Liver (tissue), 9 donors: ENCODE measurements around the gene HIVEP3. TPM values are rescaled to one million over a fixed set of nuclear protein-coding genes. Genes with fewer than 3 reads are reported as not detected.

Source experiments
- DNase-seq: peaks from one replicate; pipeline ENCODE4 v3.0.0-alpha.2; 2017; ENCODE audit warnings: low spot score
- H3K27ac ChIP-seq, 2 donors: one replicate each; pipeline ENCODE4 v1.7.0; 2013; ENCODE audit warnings: inconsistent platforms in 2 of 2, low read length in 2 of 2, control low read depth in 1 of 2, low read depth in 1 of 2, mild to moderate bottlenecking in 1 of 2
- H3K27me3 ChIP-seq, 4 donors: one replicate each; pipeline versions ENCODE4 v1.6.1 to v1.7.0; 2013; ENCODE audit warnings: low read length in 3 of 4, inconsistent platforms in 1 of 4, mild to moderate bottlenecking in 1 of 4, moderate library complexity in 1 of 4; ENCODE audit not compliant: control insufficient read depth in 4 of 4, insufficient read depth in 4 of 4
- H3K36me3 ChIP-seq, 4 donors: one replicate each; pipeline versions ENCODE4 v1.6.1 to v1.7.0; 2013; ENCODE audit warnings: low read length in 3 of 4, mild to moderate bottlenecking in 3 of 4, low read depth in 1 of 4, moderate library complexity in 1 of 4; ENCODE audit not compliant: control insufficient read depth in 4 of 4, insufficient read depth in 3 of 4
- H3K4me1 ChIP-seq, 4 donors: one replicate each; pipeline versions ENCODE4 v1.6.1 to v1.7.0; 2013; ENCODE audit warnings: low read length in 3 of 4, mild to moderate bottlenecking in 3 of 4, moderate library complexity in 1 of 4; ENCODE audit not compliant: control insufficient read depth in 4 of 4, insufficient read depth in 4 of 4
- H3K4me3 ChIP-seq, 3 donors: one replicate each; pipeline versions ENCODE4 v1.6.1 to v1.7.0; 2013; ENCODE audit warnings: low read length in 3 of 3, control low read depth in 1 of 3, low read depth in 1 of 3, mild to moderate bottlenecking in 1 of 3
- H3K9ac ChIP-seq, 2 donors: one replicate each; pipeline ENCODE4 v1.7.0; 2013; ENCODE audit warnings: low read length in 2 of 2, mild to moderate bottlenecking in 2 of 2, moderate library complexity in 2 of 2, control low read depth in 1 of 2, low read depth in 1 of 2
- H3K9me3 ChIP-seq, 4 donors: one replicate each; pipeline versions ENCODE4 v1.6.1 to v1.7.0; 2013; ENCODE audit warnings: low read length in 3 of 4; ENCODE audit not compliant: control insufficient read depth in 4 of 4
- ATF3 ChIP-seq: IDR thresholded peaks from 2 replicates; pipeline ENCODE4 v1.6.1; 2016; ENCODE audit warnings: antibody characterized with exemption
- CTCF ChIP-seq: fragments of 150-350 bp; IDR thresholded peaks from 2 replicates; pipeline ENCODE4 v1.5.1; 2017; ENCODE audit warnings: improper control_type of control experiment, low read depth, low read length; ENCODE audit not compliant: missing input control
- EGR1 ChIP-seq, 2 donors: IDR thresholded peaks; 2 replicates each; pipeline ENCODE4 v1.6.1; 2016 to 2018; ENCODE audit warnings: antibody characterized with exemption in 2 of 2, low read depth in 2 of 2
- FOXA1 ChIP-seq: IDR thresholded peaks from 2 replicates; pipeline ENCODE4 v1.6.1; 2016; ENCODE audit warnings: antibody characterized with exemption
- FOXA2 ChIP-seq: IDR thresholded peaks from 2 replicates; pipeline ENCODE4 v1.6.1; 2016; ENCODE audit warnings: antibody characterized with exemption
- GABPA ChIP-seq, 2 donors: IDR thresholded peaks in 1 of 2; conservative IDR thresholded peaks in 1 of 2; 2 replicates each; pipeline ENCODE4 v1.6.1; 2016; ENCODE audit warnings: antibody characterized with exemption in 2 of 2, mild to moderate bottlenecking in 1 of 2, moderate library complexity in 1 of 2
- HNF4A ChIP-seq, 2 donors: conservative IDR thresholded peaks; 2 replicates each; pipeline ENCODE4 v1.6.1; 2016; ENCODE audit warnings: antibody characterized with exemption in 2 of 2, mild to moderate bottlenecking in 2 of 2
- HNF4G ChIP-seq: IDR thresholded peaks from 2 replicates; pipeline ENCODE4 v1.6.1; 2016; ENCODE audit warnings: antibody characterized with exemption
- JUND ChIP-seq, 2 donors: IDR thresholded peaks; 2 replicates each; pipeline ENCODE4 v1.6.1; 2016; ENCODE audit warnings: antibody characterized with exemption in 2 of 2
- NR2F2 ChIP-seq: IDR thresholded peaks from 2 replicates; pipeline ENCODE4 v1.6.1; 2016; ENCODE audit warnings: antibody characterized with exemption
- RAD21 ChIP-seq, 2 donors: IDR thresholded peaks; 2 replicates each; pipeline ENCODE4 v1.6.1; 2016; ENCODE audit warnings: antibody characterized with exemption in 2 of 2, mild to moderate bottlenecking in 2 of 2
- RXRA ChIP-seq, 2 donors: IDR thresholded peaks; 2 replicates each; pipeline ENCODE4 v1.6.1; 2017 to 2018; ENCODE audit warnings: antibody characterized with exemption in 2 of 2, mild to moderate bottlenecking in 1 of 2
- SP1 ChIP-seq: IDR thresholded peaks from 2 replicates; pipeline ENCODE4 v1.6.1; 2018; ENCODE audit warnings: antibody characterized with exemption, mild to moderate bottlenecking
- TAF1 ChIP-seq: conservative IDR thresholded peaks from 2 replicates; pipeline ENCODE4 v1.6.1; 2016; ENCODE audit warnings: antibody characterized with exemption, mild to moderate bottlenecking
- YY1 ChIP-seq: IDR thresholded peaks from 2 replicates; pipeline ENCODE4 v1.6.1; 2016; ENCODE audit warnings: antibody characterized with exemption, mild to moderate bottlenecking
- WGBS: extraction: QIAGEN DNeasy Blood & Tissue Kit; methylation state at CpG from one replicate; pipeline ENCODE4 v1.1.7; 2013; 5-methylcytosine and 5-hydroxymethylcytosine counted together
- polyA plus RNA-seq, 2 donors: library from polyadenylated mRNA; stranded (reverse) in 1 of 2; unstranded in 1 of 2; fragments of 200-250 nt in 1 of 2; fragments of >200 nt in 1 of 2; fragmentation: Nextera tagmentation in 1 of 2; extraction: Ambion mirVana in 1 of 2; gene quantifications; one replicate each; pipeline versions ENCODE4 v1.2.1 to v1.2.3, GENCODE V29; 2013 to 2015
- total RNA-seq, 2 donors: library from RNA; depleted of rRNA; stranded (reverse); fragments of >200 nt; gene quantifications; one replicate each; pipeline ENCODE4 v1.2.3, GENCODE V29; 2014
- TF ChIP-seq, protein P1 (sequence below): IDR thresholded peaks from 2 replicates; pipeline ENCODE4 v1.6.1; 2016; ENCODE audit warnings: antibody characterized with exemption, mild to moderate bottlenecking
- donor health status: healthy.
- donor health status: healthy.
- donor health status: healthy.
- donor health status: healthy.
- donor health status: healthy.

Gene HIVEP3
- total and polyA plus RNA-seq, 4 donors, result 0.93 to 1.6 (median 1.4) TPM

GRCh38 chr1:41842993-41843755 is 75.5 kb downstream of the HIVEP3 start:
- no peaks in the 10 kb centered on the region for H3K9me3 ChIP-seq

GRCh38 chr1:41842326-41842725 is 76.4 kb downstream of the HIVEP3 start:
- no peaks in the 10 kb centered on the region for H3K36me3 ChIP-seq
- H3K27me3 ChIP-seq, result no peaks in the 10 kb centered on the region
- TF ChIP-seq SP1 (no peak), HNF4G (no peak), GABPA (IDR thresholded peaks at IDR 0.05 in 1 of 2, conservative IDR thresholded peaks at IDR 0.05 in 1 of 2) (no peak), TAF1 (no peak), EGR1 (IDR thresholded peaks at IDR 0.05; ENCODE audit: low read depth in 2 of 2) (no peak), FOXA1 (no peak), RXRA (IDR thresholded peaks at IDR 0.05) (no peak), FOXA2 (no peak), RAD21 (IDR thresholded peaks at IDR 0.05) (no peak), ATF3 (no peak), HNF4A (conservative IDR thresholded peaks at IDR 0.05) (no peak), NR2F2 (no peak), YY1 (no peak)
- TF ChIP-seq, protein P1, sequence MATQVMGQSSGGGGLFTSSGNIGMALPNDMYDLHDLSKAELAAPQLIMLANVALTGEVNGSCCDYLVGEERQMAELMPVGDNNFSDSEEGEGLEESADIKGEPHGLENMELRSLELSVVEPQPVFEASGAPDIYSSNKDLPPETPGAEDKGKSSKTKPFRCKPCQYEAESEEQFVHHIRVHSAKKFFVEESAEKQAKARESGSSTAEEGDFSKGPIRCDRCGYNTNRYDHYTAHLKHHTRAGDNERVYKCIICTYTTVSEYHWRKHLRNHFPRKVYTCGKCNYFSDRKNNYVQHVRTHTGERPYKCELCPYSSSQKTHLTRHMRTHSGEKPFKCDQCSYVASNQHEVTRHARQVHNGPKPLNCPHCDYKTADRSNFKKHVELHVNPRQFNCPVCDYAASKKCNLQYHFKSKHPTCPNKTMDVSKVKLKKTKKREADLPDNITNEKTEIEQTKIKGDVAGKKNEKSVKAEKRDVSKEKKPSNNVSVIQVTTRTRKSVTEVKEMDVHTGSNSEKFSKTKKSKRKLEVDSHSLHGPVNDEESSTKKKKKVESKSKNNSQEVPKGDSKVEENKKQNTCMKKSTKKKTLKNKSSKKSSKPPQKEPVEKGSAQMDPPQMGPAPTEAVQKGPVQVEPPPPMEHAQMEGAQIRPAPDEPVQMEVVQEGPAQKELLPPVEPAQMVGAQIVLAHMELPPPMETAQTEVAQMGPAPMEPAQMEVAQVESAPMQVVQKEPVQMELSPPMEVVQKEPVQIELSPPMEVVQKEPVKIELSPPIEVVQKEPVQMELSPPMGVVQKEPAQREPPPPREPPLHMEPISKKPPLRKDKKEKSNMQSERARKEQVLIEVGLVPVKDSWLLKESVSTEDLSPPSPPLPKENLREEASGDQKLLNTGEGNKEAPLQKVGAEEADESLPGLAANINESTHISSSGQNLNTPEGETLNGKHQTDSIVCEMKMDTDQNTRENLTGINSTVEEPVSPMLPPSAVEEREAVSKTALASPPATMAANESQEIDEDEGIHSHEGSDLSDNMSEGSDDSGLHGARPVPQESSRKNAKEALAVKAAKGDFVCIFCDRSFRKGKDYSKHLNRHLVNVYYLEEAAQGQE, result no peak

More at GRCh38 chr1:41842993-41843755, 75.5 kb downstream of the HIVEP3 start:
- no peak overlapping the region for H3K27ac ChIP-seq
- no peak overlapping the region for H3K9ac ChIP-seq
- no peaks in the 10 kb centered on the region for H3K27me3 ChIP-seq
- H3K4me3 ChIP-seq, result no peak overlapping the region
- WGBS, result 81% methylated on average over 11 of the region's 11 CpGs
- TF ChIP-seq EGR1 (IDR thresholded peaks at IDR 0.05; ENCODE audit: low read depth in 2 of 2) (no peak), SP1 (no peak), CTCF (no peak), JUND (IDR thresholded peaks at IDR 0.05) (no peak), HNF4G (no peak), YY1 (no peak), GABPA (IDR thresholded peaks at IDR 0.05 in 1 of 2, conservative IDR thresholded peaks at IDR 0.05 in 1 of 2) (no peak)
- TF ChIP-seq, protein P1, result no peak
- no peak for DNase-seq
- no peaks in the 10 kb centered on the region for H3K36me3 ChIP-seq
- H3K4me1 ChIP-seq, result no peaks in the 10 kb centered on the region

More at GRCh38 chr1:41842326-41842725, 76.4 kb downstream of the HIVEP3 start:
- DNase-seq, result no peak
- 91% methylated on average over 2 of the region's 2 CpGs for WGBS
- Histone ChIP-seq H3K27ac (no peak overlapping the region), H3K9me3 (no peaks in the 10 kb centered on the region), H3K4me1 (no peaks in the 10 kb centered on the region), H3K4me3 (no peak overlapping the region), H3K9ac (no peak overlapping the region)
